B cell (primary cell): ENCODE measurements around the gene ZNF592. TPM values are rescaled to one million over a fixed set of nuclear protein-coding genes. Genes with fewer than 3 reads are reported as not detected.

ENCODE experiments used
- ATAC-seq: fragments of 200-7000 bp; cut with Tn5 transposase; one replicate; pipeline ENCODE4 v1.10.0; 2021; ENCODE audit warnings: low read depth, mild to moderate bottlenecking, moderate number of reproducible peaks, moderate library complexity
- CTCF ChIA-PET: fragments of 350-600 bp; sonication (Branson Sonifier 250); formaldehyde crosslinking; loops from one replicate; lab custom pipeline; 2021; ENCODE audit warnings: antibody characterized with exemption, inconsistent platforms; lab: Charles Lee
- POLR2A ChIA-PET: fragments of 350-600 bp; sonication (Branson Sonifier 250); formaldehyde crosslinking; loops from one replicate; lab custom pipeline; 2021; ENCODE audit warnings: antibody characterized with exemption; lab: Charles Lee
- DNase-seq: peaks from one replicate; pipeline ENCODE4 v3.0.0; 2013
- H2AFZ ChIP-seq: 2 replicates; pipeline ENCODE4 v1.6.1; 2012; ENCODE audit warnings: mild to moderate bottlenecking, low read depth, low read length; ENCODE audit not compliant: insufficient read depth, poor library complexity, severe bottlenecking
- H3K27ac ChIP-seq, 2 donors: 1 replicate in 1 of 2; 2 replicates in 1 of 2; pipeline ENCODE4 v1.5.1; 2012 to 2013; ENCODE audit warnings: low read length in 2 of 2, mild to moderate bottlenecking in 2 of 2, moderate library complexity in 1 of 2
- H3K27me3 ChIP-seq, 4 experiments: fragments of 200-600 bp in 1 of 4; sonication (generic) in 1 of 4; replicated peaks in 1 of 4; 1 replicate in 2 of 4; 2 replicates in 2 of 4; pipeline versions ENCODE4 v1.6.1 to v1.7.0; 2013 to 2016; ENCODE audit warnings: low read length in 3 of 4, mild to moderate bottlenecking in 2 of 4, mixed read lengths in 1 of 4, moderate library complexity in 1 of 4; ENCODE audit not compliant: insufficient read depth in 4 of 4, control insufficient read depth in 3 of 4; ENCODE audit errors: control extremely low read depth in 1 of 4
- H3K36me3 ChIP-seq, 2 experiments: replicated peaks in 1 of 2; 1 replicate in 1 of 2; 2 replicates in 1 of 2; pipeline versions ENCODE4 v1.6.1 to v1.7.1; 2013; ENCODE audit warnings: low read length in 1 of 2; ENCODE audit not compliant: insufficient read depth in 2 of 2, control insufficient read depth in 1 of 2; ENCODE audit errors: control extremely low read depth in 1 of 2, extremely low read depth in 1 of 2
- H3K4me1 ChIP-seq, 2 donors: fragments of 200-600 bp in 1 of 2; sonication (generic) in 1 of 2; 1 replicate in 1 of 2; 2 replicates in 1 of 2; pipeline versions ENCODE4 v1.5.1 to v1.6.1; 2013 to 2017; ENCODE audit warnings: low read length in 2 of 2; ENCODE audit not compliant: control insufficient read depth in 2 of 2, insufficient read depth in 2 of 2
- H3K4me2 ChIP-seq: replicated peaks from 2 replicates; pipeline ENCODE3; 2012; ENCODE audit warnings: mild to moderate bottlenecking, low read depth, low read length; ENCODE audit not compliant: poor library complexity, severe bottlenecking
- H3K4me3 ChIP-seq, 5 experiments: fragments of 200-600 bp in 1 of 5; sonication (generic) in 1 of 5; 1 replicate in 3 of 5; 2 replicates in 2 of 5; pipeline versions ENCODE4 v1.5.1 to v1.7.0; 2011 to 2016; ENCODE audit warnings: low read length in 4 of 5, mild to moderate bottlenecking in 4 of 5, low read depth in 2 of 5, control low read depth in 1 of 5, moderate library complexity in 1 of 5; ENCODE audit not compliant: insufficient read depth in 1 of 5; ENCODE audit errors: control extremely low read depth in 1 of 5, extremely low read depth in 1 of 5
- H3K79me2 ChIP-seq: fragments of 200-600 bp; sonication (generic); one replicate; pipeline ENCODE4 v1.6.0; 2016; ENCODE audit warnings: low read length; ENCODE audit not compliant: control insufficient read depth, insufficient read depth
- H3K9ac ChIP-seq: fragments of 200-600 bp; sonication (generic); 2 replicates; pipeline ENCODE4 v1.6.1; 2017; ENCODE audit warnings: mild to moderate bottlenecking, low read length, moderate library complexity
- H3K9me3 ChIP-seq, 3 donors: one replicate each; pipeline versions ENCODE4 v1.6.1 to v1.7.1; 2013; ENCODE audit warnings: low read length in 2 of 3; ENCODE audit not compliant: control insufficient read depth in 2 of 3, insufficient read depth in 1 of 3; ENCODE audit errors: control extremely low read depth in 1 of 3
- H4K20me1 ChIP-seq: 2 replicates; pipeline ENCODE4 v1.6.0; 2012; ENCODE audit warnings: mild to moderate bottlenecking, low read length; ENCODE audit not compliant: insufficient read depth, control insufficient read depth, poor library complexity, severe bottlenecking
- H3K27ac Mint-ChIP-seq: one replicate; pipeline ENCODE4 v1.8.0; 2021; ENCODE audit warnings: mixed read lengths
- H3K27me3 Mint-ChIP-seq: one replicate; pipeline ENCODE4 v1.8.0; 2021; ENCODE audit warnings: mixed read lengths
- H3K4me1 Mint-ChIP-seq: one replicate; pipeline ENCODE4 v1.8.0; 2021; ENCODE audit warnings: mixed read lengths
- H3K4me3 Mint-ChIP-seq: one replicate; pipeline ENCODE4 v1.8.0; 2021; ENCODE audit warnings: mixed read lengths
- H3K9me3 Mint-ChIP-seq: one replicate; pipeline ENCODE4 v1.8.0; 2022; ENCODE audit warnings: mixed read lengths; ENCODE audit not compliant: insufficient read depth
- EZH2 ChIP-seq: IDR thresholded peaks from 2 replicates; pipeline ENCODE4 v1.6.1; 2012; ENCODE audit warnings: borderline replicate concordance, low read depth, mild to moderate bottlenecking, moderate library complexity, low read length; ENCODE audit not compliant: insufficient read depth, poor library complexity, severe bottlenecking
- WGBS: methylation state at CpG from one replicate; pipeline ENCODE4 v1.1.5; 2013; ENCODE audit warnings: missing lambda C conversion rate; ENCODE audit not compliant: insufficient coverage; 5-methylcytosine and 5-hydroxymethylcytosine counted together
- intact Hi-C: fragments of 100-400 bp; cut with micrococcal nuclease; formaldehyde crosslinking; loops from one replicate; pipeline ENCODE4 v1.10.0; 2022
- polyA plus RNA-seq: library from polyadenylated mRNA; depleted of rRNA; stranded (reverse); fragments of >200 nt; gene quantifications from 2 replicates; pipeline ENCODE4 v1.2.3, GENCODE V29; 2012
- total RNA-seq, 2 donors: library from RNA; stranded (reverse); fragments of 120-200 nt in 1 of 2; gene quantifications; 1 replicate in 1 of 2; 2 replicates in 1 of 2; pipeline versions ENCODE4 v1.2.3 to v1.2.4, GENCODE V29; 2013 to 2022
- TF ChIP-seq, protein P1 (sequence below): fragments of 200-600 bp; IDR thresholded peaks from one replicate; pipeline ENCODE4 v1.8.0; 2022; ENCODE audit warnings: antibody characterized with exemption, mild to moderate bottlenecking

The ZNF592 gene
- total and polyA plus RNA-seq, 2 donors (not counting 1 experiment from before 2014, with no cell fraction given) = 35.8 to 64.4 TPM

GRCh38 chr15:84741121-84741520 lies 7.3 kb upstream of the ZNF592 start:
- no peaks in the 10 kb centered on the region for H3K9me3 Mint-ChIP-seq
- H3K4me1 Mint-ChIP-seq = peaks cover 26% of the 10 kb centered on the region
- Histone ChIP-seq H2AFZ (no peak overlapping the region), H3K4me1 (peaks cover 15 to 22% of the 10 kb centered on the region in 2 donors), H3K4me2 (no peak overlapping the region), H3K27ac (no peak overlapping the region), H3K4me3 (no peak overlapping the region), H3K9ac (no peak overlapping the region), H3K36me3 (peaks cover 0 to 3% of the 10 kb centered on the region in 2 experiments), H3K9me3 (no peaks in the 10 kb centered on the region), H4K20me1 (no peaks in the 10 kb centered on the region), H3K27me3 (no peaks in the 10 kb centered on the region), H3K79me2 (peaks cover 35% of the 10 kb centered on the region)
- intact Hi-C loops = no loop called here
- no peaks in the 10 kb centered on the region for H3K27me3 Mint-ChIP-seq
- ChIA-PET CTCF (interaction anchor here (0.8 kb wide), 1 partner anchor 18 kb away, joined by 3 read pairs; no protein-coding TSS in a partner anchor), POLR2A (no interaction called here)
- no peak overlapping the region for H3K4me3 Mint-ChIP-seq
- ATAC-seq (no peak), DNase-seq (no peak)
- WGBS = 100% methylated on average over 1 of the region's 2 CpGs
- no peak for TF ChIP-seq EZH2
- TF ChIP-seq, protein P1, sequence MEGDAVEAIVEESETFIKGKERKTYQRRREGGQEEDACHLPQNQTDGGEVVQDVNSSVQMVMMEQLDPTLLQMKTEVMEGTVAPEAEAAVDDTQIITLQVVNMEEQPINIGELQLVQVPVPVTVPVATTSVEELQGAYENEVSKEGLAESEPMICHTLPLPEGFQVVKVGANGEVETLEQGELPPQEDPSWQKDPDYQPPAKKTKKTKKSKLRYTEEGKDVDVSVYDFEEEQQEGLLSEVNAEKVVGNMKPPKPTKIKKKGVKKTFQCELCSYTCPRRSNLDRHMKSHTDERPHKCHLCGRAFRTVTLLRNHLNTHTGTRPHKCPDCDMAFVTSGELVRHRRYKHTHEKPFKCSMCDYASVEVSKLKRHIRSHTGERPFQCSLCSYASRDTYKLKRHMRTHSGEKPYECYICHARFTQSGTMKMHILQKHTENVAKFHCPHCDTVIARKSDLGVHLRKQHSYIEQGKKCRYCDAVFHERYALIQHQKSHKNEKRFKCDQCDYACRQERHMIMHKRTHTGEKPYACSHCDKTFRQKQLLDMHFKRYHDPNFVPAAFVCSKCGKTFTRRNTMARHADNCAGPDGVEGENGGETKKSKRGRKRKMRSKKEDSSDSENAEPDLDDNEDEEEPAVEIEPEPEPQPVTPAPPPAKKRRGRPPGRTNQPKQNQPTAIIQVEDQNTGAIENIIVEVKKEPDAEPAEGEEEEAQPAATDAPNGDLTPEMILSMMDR = no peak
- H3K27ac Mint-ChIP-seq = peak overlapping the region; percentile 24
